ENCODE data around the gene PSMA8. TPM values are rescaled to one million over a fixed set of nuclear protein-coding genes. Genes with fewer than 3 reads are reported as not detected.
"Not testable (repeated sequence)": the region's sequence is repeated elsewhere in the genome, so short reads cannot be mapped to it uniquely, and the experiment has no call there.

PSMA8 gene
- total RNA-seq, 1 donor from 2014 or later, result not detected

DNA sequence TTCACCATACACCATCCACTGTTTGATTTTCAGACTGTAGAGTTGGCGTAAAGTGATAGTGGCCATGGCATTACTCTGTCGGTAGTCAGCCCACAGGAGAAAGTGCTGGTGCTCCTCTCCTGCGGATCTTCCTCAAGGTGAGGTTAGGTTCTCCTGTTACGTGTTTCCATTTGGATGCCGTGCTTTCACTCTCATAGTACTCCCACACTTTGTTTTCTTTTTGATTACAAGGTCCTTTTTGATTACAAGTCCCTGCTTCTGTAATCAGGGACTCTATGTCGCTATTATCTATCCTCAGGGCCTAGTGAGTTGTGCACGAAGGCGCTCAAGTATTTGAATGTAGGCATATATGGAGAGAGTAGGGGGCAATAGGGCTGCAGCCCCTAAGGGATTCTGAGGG lies 96.8 kb downstream of the PSMA8 start:
- no peaks in the 10 kb centered on the region for H3K36me3 Mint-ChIP-seq (ENCODE audit: unreplicated experiment)
- TF ChIP-seq, protein P1, sequence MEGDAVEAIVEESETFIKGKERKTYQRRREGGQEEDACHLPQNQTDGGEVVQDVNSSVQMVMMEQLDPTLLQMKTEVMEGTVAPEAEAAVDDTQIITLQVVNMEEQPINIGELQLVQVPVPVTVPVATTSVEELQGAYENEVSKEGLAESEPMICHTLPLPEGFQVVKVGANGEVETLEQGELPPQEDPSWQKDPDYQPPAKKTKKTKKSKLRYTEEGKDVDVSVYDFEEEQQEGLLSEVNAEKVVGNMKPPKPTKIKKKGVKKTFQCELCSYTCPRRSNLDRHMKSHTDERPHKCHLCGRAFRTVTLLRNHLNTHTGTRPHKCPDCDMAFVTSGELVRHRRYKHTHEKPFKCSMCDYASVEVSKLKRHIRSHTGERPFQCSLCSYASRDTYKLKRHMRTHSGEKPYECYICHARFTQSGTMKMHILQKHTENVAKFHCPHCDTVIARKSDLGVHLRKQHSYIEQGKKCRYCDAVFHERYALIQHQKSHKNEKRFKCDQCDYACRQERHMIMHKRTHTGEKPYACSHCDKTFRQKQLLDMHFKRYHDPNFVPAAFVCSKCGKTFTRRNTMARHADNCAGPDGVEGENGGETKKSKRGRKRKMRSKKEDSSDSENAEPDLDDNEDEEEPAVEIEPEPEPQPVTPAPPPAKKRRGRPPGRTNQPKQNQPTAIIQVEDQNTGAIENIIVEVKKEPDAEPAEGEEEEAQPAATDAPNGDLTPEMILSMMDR (IDR thresholded peaks at IDR 0.05; ENCODE audit: partially characterized antibody, unreplicated experiment), result no peak
- peaks cover 5% of the 10 kb centered on the region for H3K4me1 Mint-ChIP-seq (ENCODE audit: low read depth, unreplicated experiment)
- H3K27me3 Mint-ChIP-seq (ENCODE audit: unreplicated experiment), result peaks cover 7% of the 10 kb centered on the region
- no peak overlapping the region for H3K4me3 Mint-ChIP-seq (ENCODE audit: unreplicated experiment)
- no peak overlapping the region for H3K27ac Mint-ChIP-seq (ENCODE audit: unreplicated experiment)
- H3K9me3 Mint-ChIP-seq (ENCODE audit: unreplicated experiment), result peaks cover 1% of the 10 kb centered on the region
- no peak for DNase-seq

DNA sequence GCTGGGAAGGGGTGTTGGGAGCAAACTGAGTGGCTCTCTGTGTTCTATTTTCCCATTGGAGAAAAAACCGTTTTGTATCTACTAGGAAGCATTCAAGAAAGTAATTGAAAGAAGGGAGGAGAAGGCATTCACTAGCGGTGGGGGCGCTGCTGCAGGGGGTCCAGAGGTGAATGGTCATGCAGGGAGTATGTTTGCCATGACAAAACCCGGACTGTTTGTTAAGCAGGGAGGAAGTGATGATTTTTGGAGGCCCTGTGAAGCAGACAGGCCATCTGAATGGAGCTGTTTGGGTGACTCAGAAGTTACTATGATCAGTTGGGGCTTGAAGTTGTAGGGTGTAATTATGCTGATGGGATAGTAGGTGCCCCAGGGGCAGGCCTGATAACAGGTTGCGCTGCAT lies 99.5 kb downstream of the PSMA8 start:
- DNase-seq, result no peak
- H3K4me1 Mint-ChIP-seq (ENCODE audit: low read depth, unreplicated experiment), result no peaks in the 10 kb centered on the region
- no peak overlapping the region for H3K27ac Mint-ChIP-seq (ENCODE audit: unreplicated experiment)
- TF ChIP-seq, protein P1 (IDR thresholded peaks at IDR 0.05; ENCODE audit: partially characterized antibody, unreplicated experiment), result no peak
- peaks cover 1% of the 10 kb centered on the region for H3K9me3 Mint-ChIP-seq (ENCODE audit: unreplicated experiment)
- H3K4me3 Mint-ChIP-seq (ENCODE audit: unreplicated experiment), result no peak overlapping the region
- peaks cover 4% of the 10 kb centered on the region for H3K27me3 Mint-ChIP-seq (ENCODE audit: unreplicated experiment)
- H3K36me3 Mint-ChIP-seq (ENCODE audit: unreplicated experiment), result no peaks in the 10 kb centered on the region

DNA sequence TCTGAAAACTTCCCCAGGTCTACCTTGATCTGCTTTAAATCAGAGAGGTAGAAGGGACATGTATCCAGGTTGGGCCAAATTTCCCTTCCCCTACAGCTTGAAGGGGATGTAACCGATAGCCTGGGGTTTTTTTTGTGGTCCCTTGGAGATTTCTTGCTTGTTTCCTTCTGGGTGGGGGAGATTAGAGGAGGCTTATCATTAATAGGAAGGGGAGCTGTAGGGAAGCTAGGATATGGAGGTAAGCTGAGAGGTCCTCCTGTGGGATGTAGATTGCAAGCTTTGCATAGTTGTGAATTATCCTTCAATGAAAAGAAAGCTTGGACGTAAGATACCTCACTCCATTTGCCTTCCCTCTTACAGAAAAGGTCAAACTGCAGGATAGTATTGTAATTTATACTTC lies 103.7 kb downstream of the PSMA8 start:
- H3K4me1 Mint-ChIP-seq (ENCODE audit: low read depth, unreplicated experiment); H3K9me3 Mint-ChIP-seq (ENCODE audit: unreplicated experiment); H3K27me3 Mint-ChIP-seq (ENCODE audit: unreplicated experiment); DNase-seq; H3K27ac Mint-ChIP-seq (ENCODE audit: unreplicated experiment); H3K4me3 Mint-ChIP-seq (ENCODE audit: unreplicated experiment): not testable (repeated sequence)
- H3K36me3 Mint-ChIP-seq (ENCODE audit: unreplicated experiment), result peaks cover 11% of the 10 kb centered on the region

DNA sequence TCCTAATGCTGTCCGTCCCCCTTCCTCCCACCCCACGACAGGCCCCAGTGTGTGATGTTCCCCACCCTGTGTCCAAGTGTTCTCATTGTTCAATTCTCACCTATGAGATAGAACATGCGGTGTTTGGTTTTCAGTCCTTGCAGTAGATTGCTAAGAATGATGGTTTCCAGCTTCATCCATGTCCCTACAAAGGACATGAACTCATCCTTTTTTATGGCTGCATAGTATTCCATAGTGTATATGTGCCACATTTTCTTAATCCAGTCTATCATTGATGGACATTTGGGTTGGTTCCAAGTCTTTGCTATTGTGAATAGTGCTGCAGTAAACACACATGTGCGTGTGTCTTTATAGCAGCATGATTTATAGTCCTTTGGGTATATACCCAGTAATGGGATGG lies 105.0 kb downstream of the PSMA8 start:
- H3K36me3 Mint-ChIP-seq (ENCODE audit: unreplicated experiment), result peaks cover 11% of the 10 kb centered on the region
- not testable (repeated sequence) for H3K9me3 Mint-ChIP-seq (ENCODE audit: unreplicated experiment); DNase-seq; H3K27ac Mint-ChIP-seq (ENCODE audit: unreplicated experiment); H3K4me3 Mint-ChIP-seq (ENCODE audit: unreplicated experiment); H3K4me1 Mint-ChIP-seq (ENCODE audit: low read depth, unreplicated experiment); H3K27me3 Mint-ChIP-seq (ENCODE audit: unreplicated experiment)

DNA sequence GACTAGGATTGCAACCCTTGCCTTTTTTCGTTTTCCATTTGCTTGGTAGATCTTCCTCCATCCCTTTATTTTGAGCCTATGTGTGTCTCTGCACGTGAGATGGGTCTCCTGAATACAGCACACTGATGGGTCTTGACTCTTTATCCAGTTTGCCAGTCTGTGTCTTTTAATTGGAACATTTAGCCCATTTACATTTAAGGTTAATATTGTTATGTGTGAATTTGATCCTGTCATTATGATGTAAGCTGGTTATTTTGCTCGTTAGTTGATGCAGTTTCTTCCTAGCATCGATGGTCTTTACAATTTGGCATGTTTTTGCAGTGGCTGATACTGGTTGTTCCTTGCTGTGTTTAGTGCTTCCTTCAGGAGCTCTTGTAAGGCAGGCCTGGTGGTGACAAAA lies 108.7 kb downstream of the PSMA8 start:
- not testable (repeated sequence) for H3K9me3 Mint-ChIP-seq (ENCODE audit: unreplicated experiment); H3K4me3 Mint-ChIP-seq (ENCODE audit: unreplicated experiment); H3K4me1 Mint-ChIP-seq (ENCODE audit: low read depth, unreplicated experiment); H3K27ac Mint-ChIP-seq (ENCODE audit: unreplicated experiment); DNase-seq; H3K27me3 Mint-ChIP-seq (ENCODE audit: unreplicated experiment)
- H3K36me3 Mint-ChIP-seq (ENCODE audit: unreplicated experiment), result peaks cover 23% of the 10 kb centered on the region

Other genes with a start within 250 kb of the PSMA8 start
- 88.9 TPM for gene SS18, start 43.3 kb upstream of the PSMA8 start, total RNA-seq (ENCODE audit: unreplicated experiment)
- 1.4 TPM for gene TAF4B, start 92.6 kb downstream of the PSMA8 start, total RNA-seq (ENCODE audit: unreplicated experiment)

Measured in glutamatergic neuron (in vitro differentiated cells).